OCI-LY3 (cell line): ENCODE results near the gene GGT7.
"Not testable (repeated sequence)": the region's sequence is repeated elsewhere in the genome, so short reads cannot be mapped to it uniquely, and the experiment has no call there.

Experiments used
- H2AFZ ChIP-seq: fragments of 200-600, 300-600 bp; shearing (Covaris generic); 2 replicates; pipeline ENCODE4 v1.6.0; 2014; ENCODE audit warnings: antibody characterized with exemption, low read depth, low read length
- H3K27ac ChIP-seq: fragments of 200-600, 300-600 bp; sonication (generic); 2 replicates; pipeline ENCODE4 v1.5.1; 2014; ENCODE audit warnings: mild to moderate bottlenecking, low read length, moderate library complexity, mixed read lengths
- H3K27me3 ChIP-seq: fragments of 200-600, 300-600 bp; sonication (generic); 2 replicates; pipeline ENCODE4 v1.6.1; 2014; ENCODE audit warnings: low read depth, low read length, mixed read lengths
- H3K36me3 ChIP-seq: fragments of 200-600, 300-600 bp; sonication (generic); replicated peaks from 2 replicates; pipeline ENCODE3; 2014; ENCODE audit warnings: low read depth, low read length, mixed read lengths
- H3K4me1 ChIP-seq: fragments of 300-600, 200-600 bp; sonication (generic); 2 replicates; pipeline ENCODE4 v1.6.1; 2014; ENCODE audit warnings: low read length, mixed read lengths
- H3K4me2 ChIP-seq: fragments of 200-600, 300-600 bp; sonication (generic); 2 replicates; pipeline ENCODE4 v1.6.1; 2014; ENCODE audit warnings: low read length, mixed read lengths
- H3K4me3 ChIP-seq: fragments of 300-600, 200-600 bp; sonication (generic); 2 replicates; pipeline ENCODE4 v1.5.1; 2014; ENCODE audit warnings: antibody characterized with exemption, mild to moderate bottlenecking, low read length, moderate library complexity
- H3K79me2 ChIP-seq: fragments of 300-600, 200-600 bp; shearing (Covaris generic); 2 replicates; pipeline ENCODE4 v1.6.1; 2014; ENCODE audit warnings: mild to moderate bottlenecking, low read length, mixed read lengths
- H3K9ac ChIP-seq: fragments of 300-600, 200-600 bp; shearing (Covaris generic); 2 replicates; pipeline ENCODE4 v1.6.0; 2014; ENCODE audit warnings: mild to moderate bottlenecking, low read length, moderate library complexity
- H3K9me3 ChIP-seq: fragments of 200-600, 300-600 bp; shearing (Covaris generic); 2 replicates; pipeline ENCODE4 v1.6.1; 2014; ENCODE audit warnings: low read length, mixed read lengths; ENCODE audit not compliant: insufficient read depth
- H4K20me1 ChIP-seq: fragments of 200-600, 300-600 bp; sonication (generic); 2 replicates; pipeline ENCODE4 v1.6.1; 2016; ENCODE audit warnings: low read length, mixed read lengths; ENCODE audit not compliant: insufficient read depth
- EZH2phosphoT487 ChIP-seq: fragments of 200-600 bp; shearing (Covaris generic); IDR thresholded peaks from 2 replicates; pipeline ENCODE4 v1.6.1; 2018; ENCODE audit warnings: antibody characterized with exemption, mixed run types, low read depth
- TF ChIP-seq, protein P1 (sequence below): fragments of 200-600, 300-600 bp; sonication (generic); IDR thresholded peaks from 2 replicates; pipeline ENCODE4 v1.5.1; 2014; ENCODE audit warnings: antibody characterized with exemption, low read length, low read depth

The GGT7 gene

DNA sequence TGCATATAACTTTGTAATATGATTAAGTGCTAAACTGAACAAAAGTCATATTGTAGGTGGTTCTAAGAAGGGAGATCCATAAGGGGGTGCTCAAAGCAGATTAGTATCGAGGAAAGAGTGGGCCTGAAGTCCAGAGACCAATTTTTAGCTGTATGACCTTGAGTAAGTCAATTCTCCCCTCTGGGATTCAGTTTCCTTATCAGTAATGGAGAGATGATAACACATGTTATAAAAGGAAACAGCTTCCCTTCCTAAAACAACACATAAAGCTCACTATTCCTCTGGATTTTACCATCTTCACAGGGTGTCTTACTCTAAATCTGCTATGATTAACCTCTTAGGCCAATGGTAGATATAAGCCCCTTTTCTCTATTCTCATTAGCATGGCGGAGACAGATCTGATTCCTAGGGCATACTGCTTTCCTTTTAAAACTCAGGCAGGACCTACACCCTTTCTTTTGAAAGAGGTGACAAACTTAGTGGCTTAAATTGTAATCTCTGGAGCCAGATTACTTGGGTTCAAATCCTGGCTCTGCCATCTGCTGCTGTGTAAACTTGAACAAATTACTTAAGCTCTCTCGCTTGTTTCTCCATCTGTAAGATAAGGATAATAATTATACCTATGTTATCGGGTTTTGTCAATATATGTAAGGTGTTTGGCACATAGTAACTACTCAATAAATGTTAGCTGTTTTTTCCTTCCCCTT lies 43.2 kb upstream of the GGT7 start:
- no peaks in the 10 kb centered on the region for H3K9me3 ChIP-seq
- H3K4me3 ChIP-seq = no peak overlapping the region
- no peak overlapping the region for H2AFZ ChIP-seq
- no peak overlapping the region for H3K4me2 ChIP-seq
- no peak overlapping the region for H3K27ac ChIP-seq
- no peak overlapping the region for H3K9ac ChIP-seq
- no peaks in the 10 kb centered on the region for H4K20me1 ChIP-seq
- H3K4me1 ChIP-seq = peaks cover 8% of the 10 kb centered on the region
- TF ChIP-seq EZH2phosphoT487 = no peak
- TF ChIP-seq, protein P1, sequence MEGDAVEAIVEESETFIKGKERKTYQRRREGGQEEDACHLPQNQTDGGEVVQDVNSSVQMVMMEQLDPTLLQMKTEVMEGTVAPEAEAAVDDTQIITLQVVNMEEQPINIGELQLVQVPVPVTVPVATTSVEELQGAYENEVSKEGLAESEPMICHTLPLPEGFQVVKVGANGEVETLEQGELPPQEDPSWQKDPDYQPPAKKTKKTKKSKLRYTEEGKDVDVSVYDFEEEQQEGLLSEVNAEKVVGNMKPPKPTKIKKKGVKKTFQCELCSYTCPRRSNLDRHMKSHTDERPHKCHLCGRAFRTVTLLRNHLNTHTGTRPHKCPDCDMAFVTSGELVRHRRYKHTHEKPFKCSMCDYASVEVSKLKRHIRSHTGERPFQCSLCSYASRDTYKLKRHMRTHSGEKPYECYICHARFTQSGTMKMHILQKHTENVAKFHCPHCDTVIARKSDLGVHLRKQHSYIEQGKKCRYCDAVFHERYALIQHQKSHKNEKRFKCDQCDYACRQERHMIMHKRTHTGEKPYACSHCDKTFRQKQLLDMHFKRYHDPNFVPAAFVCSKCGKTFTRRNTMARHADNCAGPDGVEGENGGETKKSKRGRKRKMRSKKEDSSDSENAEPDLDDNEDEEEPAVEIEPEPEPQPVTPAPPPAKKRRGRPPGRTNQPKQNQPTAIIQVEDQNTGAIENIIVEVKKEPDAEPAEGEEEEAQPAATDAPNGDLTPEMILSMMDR = no peak
- H3K79me2 ChIP-seq = no peaks in the 10 kb centered on the region
- H3K36me3 ChIP-seq = no peaks in the 10 kb centered on the region
- H3K27me3 ChIP-seq = no peaks in the 10 kb centered on the region

DNA sequence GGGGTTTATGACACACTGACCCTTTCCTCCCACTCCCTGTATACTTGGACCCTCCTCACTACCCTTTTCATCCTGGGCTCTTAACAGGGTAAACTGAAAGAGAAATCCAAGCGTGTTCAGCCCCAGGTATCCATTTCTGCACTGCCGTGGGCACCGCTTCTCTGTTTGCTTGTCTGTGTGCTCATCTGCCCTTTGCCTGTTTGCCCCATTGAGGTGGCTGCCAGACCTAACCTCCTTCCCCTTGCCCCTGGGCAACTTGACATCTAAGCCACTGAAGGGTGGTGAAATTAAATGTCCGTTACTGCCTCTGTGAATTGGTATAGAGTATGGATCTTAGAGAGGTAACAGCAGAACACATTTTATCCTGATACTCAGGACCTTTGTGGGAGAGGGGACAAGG lies 42.5 kb upstream of the GGT7 start:
- Histone ChIP-seq H3K79me2 (no peaks in the 10 kb centered on the region), H2AFZ (no peak overlapping the region), H4K20me1 (no peaks in the 10 kb centered on the region), H3K27ac (no peak overlapping the region), H3K9ac (no peak overlapping the region), H3K27me3 (no peaks in the 10 kb centered on the region), H3K9me3 (no peaks in the 10 kb centered on the region), H3K4me3 (no peak overlapping the region), H3K36me3 (no peaks in the 10 kb centered on the region), H3K4me2 (no peak overlapping the region), H3K4me1 (peaks cover 8% of the 10 kb centered on the region)
- TF ChIP-seq EZH2phosphoT487 = no peak
- TF ChIP-seq, protein P1 = no peak

DNA sequence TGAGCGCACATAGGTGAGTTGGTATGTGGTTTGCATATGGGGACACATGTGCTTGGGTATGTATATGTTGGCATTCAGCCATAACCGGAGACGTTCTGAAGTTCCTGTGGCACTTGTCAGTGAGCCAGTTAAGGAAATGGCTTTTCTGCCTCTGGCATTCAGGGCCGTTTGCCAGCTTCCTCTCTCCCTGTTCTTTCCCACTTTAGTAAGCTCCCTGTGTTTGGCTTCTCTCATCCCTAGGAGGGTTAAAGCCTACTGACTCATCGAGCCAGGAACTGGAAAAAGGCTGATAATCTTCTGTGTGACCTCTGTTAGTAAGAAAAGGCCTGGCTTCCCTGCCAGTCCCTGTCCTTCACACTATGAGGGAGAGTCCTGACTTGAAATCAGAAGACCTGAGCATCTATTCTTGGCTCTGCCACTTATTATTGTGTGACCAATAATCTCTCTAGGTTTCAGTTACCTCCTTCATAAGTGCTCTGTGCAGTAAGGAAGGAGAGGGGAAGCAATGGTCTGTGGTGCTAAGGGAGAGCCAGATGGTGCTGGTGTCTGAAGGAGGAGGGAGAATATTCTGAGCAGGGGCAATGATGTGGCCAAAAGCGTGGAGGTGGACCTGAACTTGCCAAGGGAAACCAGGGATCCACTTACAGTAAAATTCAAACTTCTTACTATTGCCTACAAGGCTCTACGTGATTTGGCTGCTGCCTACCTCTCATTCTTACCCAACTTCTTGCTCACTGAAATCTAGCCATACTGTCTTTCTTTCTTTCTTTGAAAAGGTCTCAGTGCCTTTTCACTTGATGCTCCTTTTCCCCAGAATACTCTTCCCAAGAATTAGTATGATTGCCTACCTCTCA lies 35.2 kb upstream of the GGT7 start:
- Histone ChIP-seq H3K4me2 (no peak overlapping the region), H3K4me1 (peaks cover 28% of the 10 kb centered on the region), H2AFZ (no peak overlapping the region), H3K27me3 (no peaks in the 10 kb centered on the region), H3K27ac (no peak overlapping the region), H3K4me3 (no peak overlapping the region), H4K20me1 (no peaks in the 10 kb centered on the region), H3K36me3 (no peaks in the 10 kb centered on the region), H3K9me3 (no peaks in the 10 kb centered on the region), H3K79me2 (no peaks in the 10 kb centered on the region), H3K9ac (no peak overlapping the region)
- TF ChIP-seq, protein P1 = no peak
- no peak for TF ChIP-seq EZH2phosphoT487

DNA sequence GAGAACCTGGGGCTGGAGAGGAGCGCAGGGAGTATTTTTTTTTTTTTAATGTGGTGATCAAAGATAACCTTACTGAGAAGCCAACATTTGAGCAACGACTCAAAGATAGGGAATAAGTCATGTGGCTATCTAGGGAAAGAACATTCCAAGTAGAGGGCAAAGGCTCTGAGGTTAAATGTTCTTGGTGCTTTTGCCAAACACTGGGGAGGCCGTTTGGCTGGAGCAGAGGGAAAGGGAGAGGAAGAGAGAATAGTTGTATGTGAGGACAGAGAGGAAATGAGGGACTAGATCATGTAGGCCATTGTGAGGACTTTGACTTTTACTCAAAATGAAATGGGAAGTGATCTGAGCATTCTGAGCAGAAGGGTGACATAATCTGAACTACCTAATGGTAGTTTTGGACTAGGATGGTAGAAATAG lies 31.6 kb upstream of the GGT7 start:
- Histone ChIP-seq H3K9ac (no peak overlapping the region), H3K4me2 (peak overlapping the region; percentile 47), H3K27me3 (no peaks in the 10 kb centered on the region), H2AFZ (no peak overlapping the region), H3K4me1 (peaks cover 28% of the 10 kb centered on the region), H3K4me3 (no peak overlapping the region), H4K20me1 (no peaks in the 10 kb centered on the region), H3K79me2 (no peaks in the 10 kb centered on the region), H3K9me3 (no peaks in the 10 kb centered on the region), H3K36me3 (no peaks in the 10 kb centered on the region), H3K27ac (peak overlapping the region; percentile 33)
- TF ChIP-seq, protein P1 = no peak

DNA sequence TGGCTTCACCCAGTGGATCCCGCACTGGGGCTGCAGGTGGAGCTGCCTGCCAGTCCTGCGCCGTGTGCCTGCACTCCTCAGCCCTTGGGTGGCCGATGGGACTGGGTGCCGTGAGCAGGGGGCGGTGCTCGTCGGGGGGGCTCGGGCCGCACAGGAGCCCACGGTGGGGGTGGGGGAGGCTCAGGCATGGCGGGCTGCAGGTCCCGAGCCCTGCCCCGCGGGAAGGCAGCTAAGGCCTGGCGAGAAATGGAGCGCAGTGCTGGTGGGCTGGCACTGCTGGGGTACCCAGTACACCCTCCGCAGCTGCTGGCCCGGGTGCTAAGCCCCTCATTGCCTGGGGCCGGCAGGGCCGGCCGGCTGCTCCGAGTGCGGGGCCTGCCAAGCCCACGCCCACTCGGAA lies 26.1 kb upstream of the GGT7 start:
- not testable (repeated sequence) for H3K4me3 ChIP-seq

DNA sequence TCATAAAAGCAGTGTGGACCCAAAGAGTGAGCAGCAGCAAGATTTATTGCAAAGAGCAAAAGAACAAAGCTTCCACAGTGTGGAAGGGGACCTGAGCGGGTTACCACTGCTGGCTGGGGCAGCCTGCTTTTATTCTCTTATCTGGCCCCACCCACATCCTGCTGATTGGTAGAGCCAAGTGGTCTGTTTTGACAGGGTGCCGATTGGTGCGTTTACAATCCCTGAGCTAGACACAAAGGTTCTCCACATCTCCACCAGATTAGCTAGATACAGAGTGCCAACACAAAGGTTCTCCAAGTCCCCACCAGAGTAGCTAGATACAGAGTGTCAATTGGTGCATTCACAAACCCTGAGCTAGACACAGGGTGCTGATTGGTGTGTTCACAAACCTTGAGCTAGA lies 25.5 kb upstream of the GGT7 start:
- H3K4me2 ChIP-seq, H3K9me3 ChIP-seq, H3K27ac ChIP-seq, H3K4me3 ChIP-seq, H3K27me3 ChIP-seq, H3K9ac ChIP-seq, H4K20me1 ChIP-seq, H3K4me1 ChIP-seq, H3K36me3 ChIP-seq, H2AFZ ChIP-seq, H3K79me2 ChIP-seq: not testable (repeated sequence)

More for the DNA sequence above, 26.1 kb upstream of the GGT7 start:
- not testable (repeated sequence) for H2AFZ ChIP-seq, H4K20me1 ChIP-seq, H3K79me2 ChIP-seq, H3K9me3 ChIP-seq, H3K27me3 ChIP-seq, H3K4me1 ChIP-seq, H3K4me2 ChIP-seq, H3K9ac ChIP-seq, H3K36me3 ChIP-seq, H3K27ac ChIP-seq
